Nephron progenitor cell (in vitro differentiated cells): Measurements from ENCODE around the gene ASPG.

Experiments used
- DNase-seq: peaks from one replicate; pipeline ENCODE4 v3.0.0; 2021
- H3K27ac Mint-ChIP-seq: 2 replicates; pipeline ENCODE4 v1.8.0; 2021; ENCODE audit warnings: mild to moderate bottlenecking, moderate library complexity, mixed read lengths
- H3K27me3 Mint-ChIP-seq: 2 replicates; pipeline ENCODE4 v1.8.0; 2021; ENCODE audit warnings: mild to moderate bottlenecking, low read depth, mixed read lengths; ENCODE audit not compliant: poor library complexity
- H3K36me3 Mint-ChIP-seq: 2 replicates; pipeline ENCODE4 v1.8.0; 2021; ENCODE audit warnings: low read depth, mixed read lengths
- H3K4me1 Mint-ChIP-seq: 2 replicates; pipeline ENCODE4 v1.8.0; 2021; ENCODE audit warnings: mixed read lengths
- H3K4me3 Mint-ChIP-seq: 2 replicates; pipeline ENCODE4 v1.8.0; 2021; ENCODE audit warnings: mild to moderate bottlenecking, moderate library complexity, mixed read lengths
- H3K9me3 Mint-ChIP-seq: 2 replicates; pipeline ENCODE4 v1.8.0; 2021; ENCODE audit warnings: mild to moderate bottlenecking, moderate library complexity, mixed read lengths
- TF ChIP-seq, protein P1 (sequence below): fragments of 200-600 bp; sonication (generic); IDR thresholded peaks from 2 replicates; pipeline ENCODE4 v1.5.0; 2021; ENCODE audit warnings: antibody characterized with exemption

ASPG gene

DNA sequence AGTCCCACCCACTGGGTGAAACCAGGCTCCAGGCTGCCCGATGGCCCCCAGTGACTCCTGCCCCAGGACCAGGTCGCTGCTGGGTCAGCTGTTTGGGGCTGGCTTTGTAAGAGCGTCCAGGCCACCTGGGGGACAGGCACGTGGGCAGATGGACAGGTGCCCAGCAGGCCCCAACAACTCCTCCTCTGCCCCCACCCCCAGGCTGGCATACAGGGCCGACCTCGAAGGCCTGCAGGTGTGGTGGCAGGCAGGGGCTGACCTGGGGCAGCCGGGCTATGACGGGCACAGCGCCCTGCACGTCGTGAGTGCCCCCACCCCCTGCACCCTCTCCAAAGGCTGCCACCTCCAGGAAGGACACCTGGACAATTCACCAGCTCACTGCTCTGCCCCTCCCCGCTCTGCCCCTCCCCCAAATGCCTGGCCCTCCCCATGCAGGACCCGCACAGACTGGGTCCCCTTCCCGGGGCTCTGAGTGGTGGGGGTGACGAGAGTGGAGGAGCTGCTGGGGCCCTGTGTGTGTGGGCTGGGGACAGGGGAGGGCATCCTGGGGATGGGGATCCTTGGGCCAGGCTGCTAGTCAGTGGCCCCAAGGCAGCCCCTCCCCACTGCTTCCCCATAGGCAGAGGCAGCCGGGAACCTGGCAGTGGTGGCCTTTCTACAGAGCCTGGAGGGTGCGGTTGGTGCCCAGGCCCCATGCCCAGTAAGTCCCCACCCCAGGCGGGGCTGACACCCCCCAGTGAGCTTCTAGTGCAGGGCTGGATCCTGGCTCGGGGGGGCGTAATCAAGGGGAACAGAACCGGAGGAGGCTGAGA is 26.0 kb downstream of the ASPG start:
- no peaks in the 10 kb centered on the region for H3K9me3 Mint-ChIP-seq
- H3K4me1 Mint-ChIP-seq = peaks cover 24% of the 10 kb centered on the region
- H3K27me3 Mint-ChIP-seq = peaks cover 29% of the 10 kb centered on the region
- no peaks in the 10 kb centered on the region for H3K36me3 Mint-ChIP-seq
- H3K4me3 Mint-ChIP-seq = no peak overlapping the region
- TF ChIP-seq, protein P1, sequence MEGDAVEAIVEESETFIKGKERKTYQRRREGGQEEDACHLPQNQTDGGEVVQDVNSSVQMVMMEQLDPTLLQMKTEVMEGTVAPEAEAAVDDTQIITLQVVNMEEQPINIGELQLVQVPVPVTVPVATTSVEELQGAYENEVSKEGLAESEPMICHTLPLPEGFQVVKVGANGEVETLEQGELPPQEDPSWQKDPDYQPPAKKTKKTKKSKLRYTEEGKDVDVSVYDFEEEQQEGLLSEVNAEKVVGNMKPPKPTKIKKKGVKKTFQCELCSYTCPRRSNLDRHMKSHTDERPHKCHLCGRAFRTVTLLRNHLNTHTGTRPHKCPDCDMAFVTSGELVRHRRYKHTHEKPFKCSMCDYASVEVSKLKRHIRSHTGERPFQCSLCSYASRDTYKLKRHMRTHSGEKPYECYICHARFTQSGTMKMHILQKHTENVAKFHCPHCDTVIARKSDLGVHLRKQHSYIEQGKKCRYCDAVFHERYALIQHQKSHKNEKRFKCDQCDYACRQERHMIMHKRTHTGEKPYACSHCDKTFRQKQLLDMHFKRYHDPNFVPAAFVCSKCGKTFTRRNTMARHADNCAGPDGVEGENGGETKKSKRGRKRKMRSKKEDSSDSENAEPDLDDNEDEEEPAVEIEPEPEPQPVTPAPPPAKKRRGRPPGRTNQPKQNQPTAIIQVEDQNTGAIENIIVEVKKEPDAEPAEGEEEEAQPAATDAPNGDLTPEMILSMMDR = no peak
- H3K27ac Mint-ChIP-seq = no peak overlapping the region
- peak; percentile 2 for DNase-seq

DNA sequence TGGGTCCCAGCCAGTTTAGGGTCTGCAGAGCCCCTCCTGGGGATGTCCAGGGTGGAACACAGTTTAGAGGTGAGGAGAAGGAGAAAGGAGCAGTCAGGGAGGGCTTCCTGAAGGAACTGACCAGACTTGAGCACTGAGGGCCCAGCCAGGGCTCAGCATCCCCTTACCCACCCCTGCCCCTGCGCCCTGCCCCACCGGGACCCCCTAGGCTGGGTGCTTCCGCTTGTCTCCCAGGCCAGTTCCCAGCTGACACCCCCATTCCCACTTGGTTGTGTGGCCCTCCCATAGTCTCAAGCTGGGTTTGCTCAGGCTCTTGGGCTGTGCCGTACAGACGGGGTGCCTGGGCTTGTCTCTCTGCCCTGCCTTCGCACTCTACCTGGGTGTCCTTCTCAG is 26.6 kb downstream of the ASPG start:
- Mint-ChIP-seq H3K36me3 (no peaks in the 10 kb centered on the region), H3K27me3 (peaks cover 31% of the 10 kb centered on the region), H3K4me3 (no peak overlapping the region), H3K27ac (no peak overlapping the region), H3K9me3 (no peaks in the 10 kb centered on the region), H3K4me1 (peaks cover 24% of the 10 kb centered on the region)
- no peak for DNase-seq
- TF ChIP-seq, protein P1 = no peak

DNA sequence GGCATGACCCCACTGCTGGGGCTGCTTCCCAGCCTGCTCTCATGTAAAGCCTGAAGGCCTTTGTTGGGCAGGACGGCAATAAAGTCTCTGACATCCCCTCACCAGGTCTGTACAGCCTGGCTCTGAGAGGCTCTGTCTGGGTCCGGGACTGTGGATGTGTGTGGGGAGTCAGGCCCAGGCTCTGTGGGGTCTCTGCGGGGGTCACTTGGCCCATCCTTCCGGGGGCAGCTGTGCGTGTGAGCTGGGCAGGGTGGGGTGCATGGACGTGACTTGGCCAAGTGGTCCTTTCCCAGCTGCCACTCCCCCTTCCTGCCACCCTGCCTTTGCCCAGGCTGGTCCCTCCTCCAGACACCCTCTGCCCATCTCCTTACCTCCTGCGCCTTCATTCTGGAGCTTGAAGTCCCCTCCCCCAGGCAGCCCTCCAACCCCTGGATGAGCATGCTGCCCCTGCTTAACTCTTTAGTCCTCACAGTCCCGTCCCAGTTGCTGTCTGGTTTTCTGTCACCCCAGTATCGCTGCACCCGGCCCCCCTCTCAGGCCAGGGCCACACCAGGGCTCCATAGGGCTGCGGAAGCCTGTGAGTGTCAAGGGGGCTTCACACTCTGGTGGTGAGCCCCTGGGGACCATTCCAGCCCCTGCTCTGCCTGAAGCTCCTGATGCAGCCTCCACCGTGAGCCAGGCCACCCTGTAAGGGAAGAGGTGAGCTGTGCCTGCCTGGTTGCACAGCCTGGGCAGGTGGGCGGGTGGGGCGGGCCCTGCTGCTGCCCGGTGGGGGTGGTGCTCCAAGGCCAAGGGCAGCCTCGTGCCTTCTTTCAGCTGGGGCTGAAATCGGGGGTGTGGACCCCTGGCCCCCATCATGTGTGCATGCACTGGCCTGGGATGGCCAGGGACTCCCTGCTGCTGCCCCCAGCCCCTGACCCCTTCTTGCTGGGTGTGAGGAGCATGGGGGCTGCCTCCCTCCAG is 27.4 kb downstream of the ASPG start:
- H3K4me1 Mint-ChIP-seq = peaks cover 18% of the 10 kb centered on the region
- H3K27me3 Mint-ChIP-seq = peaks cover 38% of the 10 kb centered on the region
- no peaks in the 10 kb centered on the region for H3K36me3 Mint-ChIP-seq
- TF ChIP-seq, protein P1 = no peak
- no peak overlapping the region for H3K4me3 Mint-ChIP-seq
- no peaks in the 10 kb centered on the region for H3K9me3 Mint-ChIP-seq
- H3K27ac Mint-ChIP-seq = no peak overlapping the region
- peak; percentile 2 for DNase-seq

DNA sequence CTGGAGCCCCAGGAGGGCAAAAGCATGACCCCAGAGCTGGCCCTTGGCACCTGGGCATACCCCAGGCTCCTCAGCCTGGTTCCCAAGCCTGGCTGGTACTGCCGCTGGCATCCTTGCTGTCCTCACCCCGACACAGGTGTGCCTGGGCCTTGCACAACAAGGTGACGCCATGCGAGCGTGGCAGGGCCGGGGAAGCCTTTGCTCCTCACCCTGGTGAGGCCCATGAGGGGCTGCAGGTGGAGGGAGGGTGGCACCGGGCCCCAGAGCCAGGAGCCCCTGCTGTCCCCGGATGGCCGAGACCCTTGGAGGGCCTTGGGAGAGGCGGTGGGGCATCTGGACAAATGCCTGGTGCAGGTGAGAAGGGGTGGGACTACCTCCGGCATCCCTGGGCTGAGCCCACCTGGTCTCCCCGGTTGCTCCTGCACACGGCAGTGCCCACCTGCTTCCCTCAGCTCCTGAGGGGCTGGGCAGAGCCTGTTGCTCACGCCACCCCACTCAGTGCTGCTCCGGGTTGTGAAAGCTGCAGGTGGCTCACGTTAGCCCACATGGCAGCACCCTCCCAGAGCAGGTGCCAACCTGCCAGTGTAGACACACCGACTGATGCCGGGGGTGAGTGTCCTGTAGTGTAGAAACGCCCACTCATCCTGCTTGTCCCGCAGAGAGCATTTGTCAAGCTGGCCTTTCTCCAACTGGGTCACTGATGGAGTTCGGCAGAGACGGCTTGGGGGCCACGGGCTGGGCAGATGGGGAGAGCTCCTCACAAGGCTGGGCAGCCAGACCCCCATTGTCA is 28.3 kb downstream of the ASPG start:
- Mint-ChIP-seq H3K4me1 (peaks cover 11% of the 10 kb centered on the region), H3K4me3 (no peak overlapping the region), H3K36me3 (no peaks in the 10 kb centered on the region), H3K27me3 (peaks cover 47% of the 10 kb centered on the region), H3K27ac (no peak overlapping the region), H3K9me3 (no peaks in the 10 kb centered on the region)
- TF ChIP-seq, protein P1 = no peak
- DNase-seq = peak; percentile 2

DNA sequence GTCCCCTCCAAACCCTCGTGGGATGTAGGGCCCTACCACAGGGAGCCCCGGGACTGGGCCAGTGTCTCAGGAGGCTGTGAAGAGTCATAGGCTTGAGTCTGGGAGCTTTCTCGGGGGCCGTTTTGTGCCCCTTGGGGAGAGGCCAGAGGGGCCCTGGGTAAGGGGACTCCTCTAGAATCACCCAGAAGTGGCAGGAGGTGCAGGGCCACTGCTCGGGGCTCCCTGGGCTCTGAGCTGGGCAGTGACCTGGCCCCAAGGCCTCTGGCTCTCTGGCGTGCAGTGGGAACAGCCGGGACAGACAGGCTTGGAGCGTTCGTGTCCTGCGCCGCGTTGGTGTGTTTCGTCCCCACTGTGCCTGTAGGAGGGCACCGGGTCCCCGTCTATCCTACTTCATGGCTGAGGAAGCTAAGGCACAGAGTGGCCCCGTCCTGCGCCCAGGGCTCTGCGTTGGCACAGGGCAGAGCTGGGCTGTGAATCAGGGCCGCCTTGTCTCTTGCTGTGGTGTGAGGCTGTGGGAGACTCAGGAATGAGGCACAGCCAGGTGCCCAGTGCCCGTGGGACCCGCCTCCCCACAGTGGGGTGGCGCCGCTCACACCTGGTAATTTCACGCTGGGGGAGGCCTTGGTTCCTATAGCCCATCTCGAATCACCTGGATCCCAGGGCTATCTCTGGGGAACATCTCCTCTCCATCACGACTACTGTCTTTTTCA is 29.1 kb downstream of the ASPG start:
- Mint-ChIP-seq H3K36me3 (no peaks in the 10 kb centered on the region), H3K27ac (no peak overlapping the region), H3K27me3 (peaks cover 55% of the 10 kb centered on the region), H3K4me3 (no peak overlapping the region), H3K4me1 (peaks cover 4% of the 10 kb centered on the region), H3K9me3 (no peaks in the 10 kb centered on the region)
- TF ChIP-seq, protein P1 = no peak
- peak; percentile 4 for DNase-seq
